ENCODE measurements around the gene XRN2. TPM values are rescaled to one million over a fixed set of nuclear protein-coding genes. Genes with fewer than 3 reads are reported as not detected.
A peak's percentile ranks its signal among the peaks of the same experiment; 100 is the strongest.
"Not testable (repeated sequence)": the region's sequence is repeated elsewhere in the genome, so short reads cannot be mapped to it uniquely, and the experiment has no call there.

The XRN2 gene
- total and polyA plus RNA-seq, 4 donors, result 24.3 to 48.3 (median 36.5) TPM

DNA sequence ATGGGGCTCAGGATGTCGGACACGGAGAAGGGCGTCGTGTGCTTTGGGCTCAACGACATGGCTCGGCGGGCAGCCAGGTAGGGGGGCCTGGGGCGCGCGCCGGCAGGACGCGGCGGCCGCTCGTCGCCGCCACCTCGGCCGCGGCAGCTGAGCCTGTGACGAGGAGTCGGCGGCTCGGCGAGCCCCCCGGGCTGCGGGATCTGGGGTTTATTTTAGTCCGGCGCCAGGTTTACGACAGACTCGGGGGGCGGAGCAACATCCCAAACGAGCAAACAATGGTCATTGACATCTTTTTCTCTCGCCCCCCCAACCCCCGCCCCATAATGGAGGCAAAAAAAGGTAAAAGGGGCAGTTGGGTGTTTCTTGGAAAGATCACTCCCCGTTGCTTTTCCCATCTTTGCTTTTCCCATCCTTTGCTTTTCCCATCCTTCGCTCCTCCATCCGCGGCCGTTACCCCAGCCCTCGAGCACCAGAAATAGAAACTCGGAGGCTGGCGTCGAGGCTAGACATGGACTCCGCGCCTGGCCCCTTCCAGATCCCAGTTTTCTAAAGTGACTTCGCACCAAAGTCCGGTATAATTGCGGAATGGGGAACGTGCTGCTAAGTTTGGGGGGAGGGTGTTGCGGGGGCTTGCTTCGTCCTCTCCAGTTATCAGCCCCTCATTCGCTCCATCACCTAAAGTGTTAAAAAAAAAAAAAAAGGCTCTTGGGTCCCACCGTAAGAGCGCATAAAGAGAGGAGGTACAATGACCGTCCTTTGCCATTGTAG is 94.4 kb downstream of the XRN2 start, which contains the start of gene NKX2-4:
Gene NKX2-4, minus strand, starts transcription at position 186 of the 768 bp plus-strand sequence. Its CDS starts 127 bp downstream, at position 59.
- H3K4me3 ChIP-seq (ENCODE audit: low read length in 2 of 2), result peak within 1 kb of the TSS; percentile 16
- WGBS, 2 donors, result 8 to 9% methylated on average over 48 to 57 of the region's 57 CpGs
- intact Hi-C loops (cut with DNase I), result loop anchor here (5.0 to 10.0 kb wide), 2 partner anchors 95 to 293 kb away; partner anchors contain the start of genes LINC00237 (in 1 of the 2) and XRN2 (in 1 of the 2)
- DNase-seq (no peak), ATAC-seq (ENCODE audit: low FRiP score) (no peak)
- no peak within 1 kb of the TSS for H3K27ac ChIP-seq (ENCODE audit: low read depth in 1 of 2, low read length in 2 of 2)
- no peaks in the 10 kb centered on the region for H3K36me3 ChIP-seq (ENCODE audit: control insufficient read depth in 1 of 2, insufficient read depth in 2 of 2, low read length in 1 of 2)
- H3K4me1 ChIP-seq (ENCODE audit: control insufficient read depth in 1 of 2, insufficient read depth in 2 of 2, low read length in 2 of 2), result no peaks in the 10 kb centered on the region
- H3K27me3 ChIP-seq (ENCODE audit: control insufficient read depth in 1 of 2, insufficient read depth in 2 of 2, low read length in 1 of 2), result no peaks in the 10 kb centered on the region
- H3K9me3 ChIP-seq (ENCODE audit: control insufficient read depth, low read length), result peaks cover 2% of the 10 kb centered on the region

DNA sequence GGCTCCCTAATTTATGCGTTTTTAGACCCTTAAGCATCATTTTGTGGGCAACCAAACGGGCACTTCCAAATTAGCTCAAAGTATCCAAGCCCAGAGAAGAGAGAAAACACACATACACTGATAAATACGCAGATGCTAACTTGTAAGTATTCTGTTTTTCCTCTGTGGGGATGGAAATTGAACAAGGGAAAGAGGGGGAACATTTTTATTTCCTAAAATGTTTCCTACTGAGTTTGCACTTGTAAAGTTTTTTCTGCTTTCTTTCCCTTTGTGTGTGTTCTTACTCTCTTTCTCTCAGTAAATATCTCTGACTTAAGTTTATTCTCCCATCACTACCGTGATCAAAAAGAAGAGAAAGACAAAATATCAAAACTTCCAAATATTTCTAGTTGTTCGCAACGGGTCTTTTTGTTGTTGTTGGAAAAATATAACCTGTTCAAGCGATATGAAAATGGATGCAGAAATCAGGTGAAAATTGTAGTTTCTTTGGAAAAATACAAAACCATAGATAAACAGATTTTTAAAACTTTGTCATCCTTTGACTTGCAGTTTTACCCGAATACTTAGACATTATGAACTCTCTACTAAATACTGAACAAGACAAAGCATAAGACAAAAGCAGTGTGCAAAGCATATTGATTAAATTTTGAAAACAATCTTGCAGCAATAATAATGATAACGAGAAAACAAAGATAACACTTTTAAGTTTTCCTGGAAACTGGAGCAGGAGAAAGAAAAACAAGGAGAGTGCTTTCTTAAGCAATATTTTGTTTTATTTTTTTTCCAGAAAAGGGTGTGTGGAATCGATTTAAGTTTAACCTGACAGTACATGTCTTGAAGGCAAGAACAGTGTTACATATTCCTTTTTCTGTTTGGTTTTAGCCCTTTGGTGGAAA is 95.2 kb downstream of the XRN2 start:
- Histone ChIP-seq H3K36me3 (ENCODE audit: control insufficient read depth in 1 of 2, insufficient read depth in 2 of 2, low read length in 1 of 2) (no peaks in the 10 kb centered on the region), H3K9me3 (ENCODE audit: control insufficient read depth, low read length) (peaks cover 2% of the 10 kb centered on the region), H3K27me3 (ENCODE audit: control insufficient read depth in 1 of 2, insufficient read depth in 2 of 2, low read length in 1 of 2) (no peaks in the 10 kb centered on the region), H3K4me1 (ENCODE audit: control insufficient read depth in 1 of 2, insufficient read depth in 2 of 2, low read length in 2 of 2) (no peaks in the 10 kb centered on the region), H3K4me3 (ENCODE audit: low read length in 2 of 2) (peak overlapping the region in 1 of 2 donors; percentile 16), H3K27ac (ENCODE audit: low read depth in 1 of 2, low read length in 2 of 2) (no peak overlapping the region)
- DNase-seq, result no peak
- intact Hi-C loops (cut with DNase I), result loop anchor here (5.0 to 10.0 kb wide), 2 partner anchors 96 to 294 kb away; partner anchors contain the start of genes LINC00237 (in 1 of the 2) and XRN2 (in 1 of the 2)
- 29 to 35% methylated on average over 10 of the region's 10 CpGs for WGBS, 2 donors
- no peak for ATAC-seq (ENCODE audit: low FRiP score)

DNA sequence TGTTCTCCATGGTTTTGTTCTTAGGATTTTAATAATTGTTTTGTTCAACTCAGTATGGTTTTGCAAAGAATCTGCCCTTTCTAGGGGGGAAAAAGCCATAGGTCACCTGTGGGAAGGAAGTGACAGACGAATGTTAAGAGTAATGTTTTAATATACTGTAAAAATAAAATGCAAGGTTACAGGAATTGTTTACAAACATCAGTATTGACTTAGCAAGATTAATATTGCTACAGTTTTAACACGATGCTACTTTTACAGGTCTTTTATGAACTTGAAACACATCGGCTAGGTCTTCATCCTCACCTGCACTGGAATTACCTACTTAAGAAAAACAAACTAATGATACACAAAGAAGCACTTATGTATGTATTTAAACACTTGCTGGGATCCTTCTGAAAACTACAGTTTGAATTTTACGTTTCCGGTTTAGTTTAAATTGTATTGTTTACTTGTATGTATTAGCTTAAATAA is 95.9 kb downstream of the XRN2 start:
- no peaks in the 10 kb centered on the region for H3K4me1 ChIP-seq (ENCODE audit: control insufficient read depth in 1 of 2, insufficient read depth in 2 of 2, low read length in 2 of 2)
- H3K27me3 ChIP-seq (ENCODE audit: control insufficient read depth in 1 of 2, insufficient read depth in 2 of 2, low read length in 1 of 2), result no peaks in the 10 kb centered on the region
- no peak for DNase-seq
- WGBS, 2 donors, result 31 to 35% methylated on average over 5 of the region's 5 CpGs
- intact Hi-C loops (cut with DNase I), result loop anchor here (5.0 to 10.0 kb wide), 2 partner anchors 97 to 294 kb away; partner anchors contain the start of genes LINC00237 (in 1 of the 2) and XRN2 (in 1 of the 2)
- ATAC-seq (ENCODE audit: low FRiP score), result no peak
- no peak overlapping the region for H3K27ac ChIP-seq (ENCODE audit: low read depth in 1 of 2, low read length in 2 of 2)
- no peaks in the 10 kb centered on the region for H3K36me3 ChIP-seq (ENCODE audit: control insufficient read depth in 1 of 2, insufficient read depth in 2 of 2, low read length in 1 of 2)
- H3K4me3 ChIP-seq (ENCODE audit: low read length in 2 of 2), result no peak overlapping the region
- peaks cover 2% of the 10 kb centered on the region for H3K9me3 ChIP-seq (ENCODE audit: control insufficient read depth, low read length)

DNA sequence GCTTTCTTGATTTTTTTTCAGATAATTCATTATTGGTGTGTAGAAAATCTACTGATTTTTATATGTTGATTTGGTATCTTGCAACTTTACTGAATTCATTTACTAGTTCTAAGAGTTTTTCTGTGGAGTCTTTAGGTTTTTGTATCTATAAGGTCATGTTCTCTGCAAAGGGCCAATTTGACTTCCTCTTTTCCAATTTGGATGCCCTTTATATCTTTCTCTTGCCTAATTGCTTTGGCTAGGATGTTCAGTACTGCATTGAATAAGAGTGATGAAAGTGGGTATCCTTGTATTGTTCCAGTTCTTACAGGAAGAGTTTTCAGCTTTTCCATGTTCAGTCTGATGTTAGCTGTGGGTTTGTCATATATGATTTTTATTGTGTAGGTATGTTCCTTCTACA is 108.6 kb downstream of the XRN2 start:
- H3K36me3 ChIP-seq (ENCODE audit: control insufficient read depth in 1 of 2, insufficient read depth in 2 of 2, low read length in 1 of 2), result no peaks in the 10 kb centered on the region
- intact Hi-C loops (cut with DNase I), result no loop called here
- no peaks in the 10 kb centered on the region for H3K4me1 ChIP-seq (ENCODE audit: control insufficient read depth in 1 of 2, insufficient read depth in 2 of 2, low read length in 2 of 2)
- no peak overlapping the region for H3K27ac ChIP-seq (ENCODE audit: low read depth in 1 of 2, low read length in 2 of 2)
- no peaks in the 10 kb centered on the region for H3K9me3 ChIP-seq (ENCODE audit: control insufficient read depth, low read length)
- DNase-seq, result no peak
- no peak overlapping the region for H3K4me3 ChIP-seq (ENCODE audit: low read length in 2 of 2)
- H3K27me3 ChIP-seq (ENCODE audit: control insufficient read depth in 1 of 2, insufficient read depth in 2 of 2, low read length in 1 of 2), result no peaks in the 10 kb centered on the region
- ATAC-seq (ENCODE audit: low FRiP score), result no peak

DNA sequence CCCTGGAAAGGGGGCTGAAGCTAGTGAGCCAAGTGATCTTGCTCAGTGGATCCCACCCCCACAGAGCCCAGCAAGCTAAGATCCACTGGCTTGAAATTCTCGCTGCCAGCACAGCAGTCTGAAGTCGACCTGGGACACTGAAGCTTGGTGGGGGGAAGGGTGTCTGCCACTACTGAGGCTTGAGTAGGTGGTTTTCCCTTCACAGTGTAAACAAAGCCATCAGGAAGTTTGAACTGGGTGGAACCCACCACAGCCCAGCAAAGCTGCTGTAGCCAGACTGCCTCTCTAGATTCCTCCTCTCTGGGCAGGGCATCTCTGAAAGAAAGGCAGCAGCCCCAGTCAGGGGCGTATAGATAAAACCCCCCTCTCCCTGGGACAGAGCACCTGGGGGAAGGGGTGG is 110.9 kb downstream of the XRN2 start:
- ATAC-seq (ENCODE audit: low FRiP score); H3K9me3 ChIP-seq (ENCODE audit: control insufficient read depth, low read length); intact Hi-C loops (cut with DNase I); H3K4me3 ChIP-seq (ENCODE audit: low read length in 2 of 2); H3K27me3 ChIP-seq (ENCODE audit: control insufficient read depth in 1 of 2, insufficient read depth in 2 of 2, low read length in 1 of 2); DNase-seq; H3K36me3 ChIP-seq (ENCODE audit: control insufficient read depth in 1 of 2, insufficient read depth in 2 of 2, low read length in 1 of 2); H3K4me1 ChIP-seq (ENCODE audit: control insufficient read depth in 1 of 2, insufficient read depth in 2 of 2, low read length in 2 of 2); H3K27ac ChIP-seq (ENCODE audit: low read depth in 1 of 2, low read length in 2 of 2): not testable (repeated sequence)
- 49 to 50% methylated on average over 3 of the region's 3 CpGs for WGBS, 2 donors

DNA sequence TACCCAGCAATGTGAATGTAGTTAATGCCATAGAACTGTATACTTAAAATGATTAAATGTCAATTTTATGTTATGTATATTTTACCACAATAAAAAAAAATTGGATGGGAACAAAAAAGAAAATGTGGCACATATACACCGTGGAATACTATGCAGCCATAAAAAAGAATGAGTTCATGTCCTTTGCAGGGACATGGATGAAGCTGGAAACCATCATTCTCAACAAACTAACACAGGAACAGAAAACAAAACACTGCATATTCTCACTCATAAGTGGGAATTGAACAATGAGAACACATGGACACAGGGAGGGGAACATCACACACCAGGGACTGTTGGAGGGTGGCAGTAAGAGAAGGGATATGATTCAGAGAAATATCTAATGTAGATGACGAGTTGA is 116.0 kb downstream of the XRN2 start:
- H3K27ac ChIP-seq (ENCODE audit: low read depth in 1 of 2, low read length in 2 of 2); H3K27me3 ChIP-seq (ENCODE audit: control insufficient read depth in 1 of 2, insufficient read depth in 2 of 2, low read length in 1 of 2); H3K36me3 ChIP-seq (ENCODE audit: control insufficient read depth in 1 of 2, insufficient read depth in 2 of 2, low read length in 1 of 2); intact Hi-C loops (cut with DNase I); DNase-seq; ATAC-seq (ENCODE audit: low FRiP score); H3K4me3 ChIP-seq (ENCODE audit: low read length in 2 of 2); H3K9me3 ChIP-seq (ENCODE audit: control insufficient read depth, low read length); H3K4me1 ChIP-seq (ENCODE audit: control insufficient read depth in 1 of 2, insufficient read depth in 2 of 2, low read length in 2 of 2): not testable (repeated sequence)
- 50 to 61% methylated on average over 2 of the region's 2 CpGs for WGBS, 2 donors

DNA sequence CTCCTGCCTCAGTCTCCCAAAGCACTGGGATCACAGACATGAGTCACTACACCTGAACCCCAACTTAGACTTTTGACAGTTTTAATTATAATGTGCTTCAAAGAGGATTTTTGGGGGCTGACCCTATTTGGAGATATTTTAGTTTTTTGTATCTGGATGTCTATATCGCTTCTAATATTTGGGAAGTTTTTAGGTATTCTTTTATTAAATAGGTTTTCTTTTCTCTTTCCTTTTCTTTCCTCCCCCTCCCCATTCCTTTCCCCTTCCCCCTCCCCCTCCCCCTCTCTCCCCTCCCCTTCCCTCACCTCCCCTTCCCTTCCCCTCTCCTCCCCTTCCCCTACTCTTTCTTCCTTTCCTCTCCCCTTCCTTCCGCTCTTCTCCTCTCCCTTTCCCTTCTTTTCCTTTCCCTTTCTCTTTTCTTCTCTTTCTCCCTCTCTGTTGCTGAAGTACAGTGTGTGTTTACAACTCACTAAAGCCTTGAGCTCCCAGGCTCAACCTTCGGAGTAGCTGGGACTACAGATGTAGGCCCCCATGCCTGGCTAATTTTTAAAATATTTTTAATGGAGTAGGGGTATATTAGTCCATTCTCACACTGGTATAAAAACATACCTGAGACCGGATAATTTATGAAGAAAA is 118.6 kb downstream of the XRN2 start:
- Histone ChIP-seq H3K27me3 (ENCODE audit: control insufficient read depth in 1 of 2, insufficient read depth in 2 of 2, low read length in 1 of 2) (no peaks in the 10 kb centered on the region), H3K27ac (ENCODE audit: low read depth in 1 of 2, low read length in 2 of 2) (no peak overlapping the region), H3K4me3 (ENCODE audit: low read length in 2 of 2) (no peak overlapping the region), H3K9me3 (ENCODE audit: control insufficient read depth, low read length) (peaks cover 9% of the 10 kb centered on the region), H3K4me1 (ENCODE audit: control insufficient read depth in 1 of 2, insufficient read depth in 2 of 2, low read length in 2 of 2) (no peaks in the 10 kb centered on the region), H3K36me3 (ENCODE audit: control insufficient read depth in 1 of 2, insufficient read depth in 2 of 2, low read length in 1 of 2) (no peaks in the 10 kb centered on the region)
- intact Hi-C loops (cut with DNase I), result no loop called here
- WGBS, 2 donors, result 87 to 89% methylated on average over 4 of the region's 4 CpGs
- ATAC-seq (ENCODE audit: low FRiP score), result no peak
- DNase-seq, result no peak

DNA sequence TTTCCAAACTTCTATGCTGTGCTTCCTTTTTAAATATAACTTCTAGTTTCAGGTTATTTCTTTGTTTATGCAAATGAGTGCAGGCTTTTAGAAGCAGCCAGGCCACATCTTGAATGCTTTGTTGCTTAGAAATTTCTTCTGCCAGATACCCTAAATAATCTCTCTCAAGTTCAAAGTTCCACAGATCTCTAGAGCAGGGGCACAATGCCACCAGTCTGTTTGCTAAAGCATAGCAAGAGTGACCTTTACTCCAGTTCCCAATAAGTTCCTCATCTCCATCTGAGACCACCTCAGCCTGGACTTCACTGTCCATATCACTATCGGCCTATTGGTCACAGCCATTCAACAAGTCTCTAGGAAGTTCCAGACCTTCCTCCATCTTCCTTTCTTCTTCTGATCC is 120.6 kb downstream of the XRN2 start:
- not testable (repeated sequence) for H3K4me1 ChIP-seq (ENCODE audit: control insufficient read depth in 1 of 2, insufficient read depth in 2 of 2, low read length in 2 of 2); ATAC-seq (ENCODE audit: low FRiP score)

More for the DNA sequence above, 120.6 kb downstream of the XRN2 start:
- H3K9me3 ChIP-seq (ENCODE audit: control insufficient read depth, low read length); intact Hi-C loops (cut with DNase I); DNase-seq; H3K36me3 ChIP-seq (ENCODE audit: control insufficient read depth in 1 of 2, insufficient read depth in 2 of 2, low read length in 1 of 2); H3K27me3 ChIP-seq (ENCODE audit: control insufficient read depth in 1 of 2, insufficient read depth in 2 of 2, low read length in 1 of 2); H3K27ac ChIP-seq (ENCODE audit: low read depth in 1 of 2, low read length in 2 of 2); H3K4me3 ChIP-seq (ENCODE audit: low read length in 2 of 2): not testable (repeated sequence)
- WGBS, 2 donors, result 89 to 91% methylated on average over 1 of the region's 1 CpG
